ENCODE data around the gene GSK3A.

Gene GSK3A

GRCh38 chr19:42229301-42229854, 13.0 kb downstream of the GSK3A start:
- no peak for DNase-seq (ENCODE audit: low read depth in 3 of 3, low spot score in 1 of 3)

- no peak for DNase-seq (ENCODE audit: low read depth in 3 of 3, low spot score in 1 of 3)
These were observed 13.8 kb downstream of the GSK3A start for GRCh38 chr19:42228641-42229040.

GRCh38 chr19:42226886-42227285, 15.5 kb downstream of the GSK3A start:
- DNase-seq (ENCODE audit: low read depth in 3 of 3, low spot score in 1 of 3): no peak

- DNase-seq (ENCODE audit: low read depth in 3 of 3, low spot score in 1 of 3): no peak
These were observed 16.6 kb downstream of the GSK3A start for GRCh38 chr19:42225718-42226292.

GRCh38 chr19:42224940-42225717, 17.3 kb downstream of the GSK3A start:
- DNase-seq (ENCODE audit: low read depth in 3 of 3, low spot score in 1 of 3): no peak

- no peak for DNase-seq (ENCODE audit: low read depth in 3 of 3, low spot score in 1 of 3)
These were observed 21.7 kb downstream of the GSK3A start for GRCh38 chr19:42220751-42221097.

- DNase-seq (ENCODE audit: low read depth in 3 of 3, low spot score in 1 of 3): peak; percentile 89 to 94 (median 94)
These were observed 22.3 kb downstream of the GSK3A start, which contains the start of gene ZNF526 for GRCh38 chr19:42219812-42220750. TSS of gene ZNF526 (plus strand) at chr19:42220312. CDS start at chr19:42224404, 4,092 bp downstream.

GRCh38 chr19:42217520-42218437, 24.6 kb downstream of the GSK3A start, which contains the start of gene DEDD2:
TSS of gene DEDD2 (minus strand) at chr19:42217677. CDS start at chr19:42217007, 670 bp downstream.
- DNase-seq (ENCODE audit: low read depth in 3 of 3, low spot score in 1 of 3): peak; percentile 100

- no peak for DNase-seq (ENCODE audit: low read depth in 3 of 3, low spot score in 1 of 3)
These were observed 25.5 kb downstream of the GSK3A start for GRCh38 chr19:42216653-42217519.

GRCh38 chr19:42214810-42215485, 27.5 kb downstream of the GSK3A start:
- no peak for DNase-seq (ENCODE audit: low read depth in 3 of 3, low spot score in 1 of 3)

GRCh38 chr19:42212886-42213285, 29.5 kb downstream of the GSK3A start:
- no peak for DNase-seq (ENCODE audit: low read depth in 3 of 3, low spot score in 1 of 3)

GRCh38 chr19:42208612-42209011, 33.8 kb downstream of the GSK3A start:
- no peak for DNase-seq (ENCODE audit: low read depth in 3 of 3, low spot score in 1 of 3)

- DNase-seq (ENCODE audit: low read depth in 3 of 3, low spot score in 1 of 3): no peak
These were observed 34.6 kb downstream of the GSK3A start for GRCh38 chr19:42207767-42208271.

- no peak for DNase-seq (ENCODE audit: low read depth in 3 of 3, low spot score in 1 of 3)
These were observed 35.3 kb downstream of the GSK3A start for GRCh38 chr19:42206871-42207755.

- DNase-seq (ENCODE audit: low read depth in 3 of 3, low spot score in 1 of 3): no peak
These were observed 37.7 kb downstream of the GSK3A start for GRCh38 chr19:42204664-42205063.

- DNase-seq (ENCODE audit: low read depth in 3 of 3, low spot score in 1 of 3): no peak
These were observed 38.7 kb downstream of the GSK3A start for GRCh38 chr19:42203700-42204099.

GRCh38 chr19:42202290-42202880, 40.0 kb downstream of the GSK3A start:
- DNase-seq (ENCODE audit: low read depth in 3 of 3, low spot score in 1 of 3): no peak

All from stimulated activated CD4-positive, alpha-beta T cell treated with anti-CD3 and anti-CD28 coated beads, TNF-alpha, amount 100 ng/mL, for 1 hour (primary cell).